Anterior cingulate cortex (tissue), 58 donors: Measurements from ENCODE around the gene FAF2.

Source experiments
- DNase-seq, 58 donors: peaks; one replicate each; lab custom pipeline; 2025; lab: John Stamatoyannopoulos, UW

FAF2 gene

DNA sequence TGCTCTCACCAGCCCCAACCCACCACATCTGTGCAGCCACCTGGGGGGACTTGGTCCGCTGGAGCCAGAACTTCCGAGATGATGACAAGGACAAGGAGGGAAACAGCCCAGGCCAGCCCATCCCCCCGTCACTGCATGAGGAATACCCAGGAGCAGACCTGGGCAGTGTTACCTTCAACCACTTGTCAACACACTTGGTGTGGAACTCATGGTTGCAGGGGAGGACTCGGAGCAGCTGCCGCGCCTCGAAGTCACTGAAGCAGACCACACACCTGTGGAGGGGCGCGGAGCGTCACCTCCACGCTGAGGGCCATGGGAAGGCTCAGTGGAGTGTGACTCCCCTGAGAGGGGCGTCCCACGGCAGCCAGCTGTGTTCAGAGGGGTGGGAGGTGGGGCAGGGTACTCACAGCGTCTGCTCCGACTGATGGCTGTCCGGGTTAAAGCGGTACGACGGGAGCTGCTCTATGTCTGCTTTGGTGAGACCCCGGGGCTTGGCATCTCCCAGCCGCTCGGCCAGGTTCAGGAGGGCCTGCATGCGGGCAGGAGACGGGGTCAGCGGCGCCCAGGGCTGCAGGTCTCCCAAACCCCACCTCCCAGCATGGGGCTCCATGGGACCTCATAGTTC lies 81.0 kb downstream of the FAF2 start:
- DNase-seq: no peak

DNA sequence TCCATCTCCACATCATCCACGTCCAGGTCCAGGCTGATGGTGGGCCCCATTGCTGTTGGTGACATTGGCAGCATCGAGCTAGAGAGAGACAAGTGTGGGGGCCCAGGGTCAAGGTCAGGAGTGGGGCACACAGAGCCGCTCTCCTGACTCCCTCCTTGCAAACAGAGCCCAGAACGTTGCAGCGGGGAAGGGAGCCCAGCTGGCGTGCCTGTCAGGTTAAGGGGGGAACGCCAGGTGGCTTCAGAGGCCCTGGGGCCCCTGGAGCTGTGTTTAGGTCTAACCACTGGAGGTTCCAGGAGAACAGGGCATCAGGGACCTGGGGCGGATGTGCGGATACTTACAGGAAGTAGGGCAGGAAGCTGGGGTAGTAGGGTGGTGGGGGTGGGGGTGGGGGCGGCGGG lies 81.6 kb downstream of the FAF2 start:
- no peak for DNase-seq

DNA sequence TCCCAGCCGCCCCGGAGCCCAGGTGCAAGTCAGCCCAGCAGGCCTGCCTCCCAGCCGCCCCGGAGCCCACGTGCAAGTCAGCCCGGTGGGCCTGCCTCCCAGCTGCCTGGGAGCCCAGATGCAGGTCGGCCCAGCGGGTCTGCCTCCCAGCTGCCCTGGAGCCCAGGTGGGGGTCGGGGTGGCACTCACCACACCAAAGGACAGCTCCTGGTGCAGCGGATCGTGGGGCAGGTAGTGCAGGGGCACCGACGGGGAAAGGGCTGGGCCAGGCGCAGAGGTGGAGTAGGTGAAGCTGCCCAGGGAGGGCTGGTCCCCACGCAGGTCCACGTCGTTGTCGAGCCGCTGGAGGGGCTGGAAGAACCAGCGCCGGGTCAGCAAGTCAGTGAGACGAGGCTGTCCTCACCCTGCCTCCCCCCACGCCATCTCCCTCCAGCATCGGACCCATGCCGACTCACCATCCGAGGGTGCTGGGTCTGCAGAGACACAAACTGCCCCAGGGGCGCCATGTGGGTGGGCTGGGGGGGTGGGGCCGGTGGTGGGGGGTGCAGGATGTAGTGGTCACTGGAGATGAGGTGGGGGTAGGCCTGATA lies 82.3 kb downstream of the FAF2 start:
- no peak for DNase-seq

DNA sequence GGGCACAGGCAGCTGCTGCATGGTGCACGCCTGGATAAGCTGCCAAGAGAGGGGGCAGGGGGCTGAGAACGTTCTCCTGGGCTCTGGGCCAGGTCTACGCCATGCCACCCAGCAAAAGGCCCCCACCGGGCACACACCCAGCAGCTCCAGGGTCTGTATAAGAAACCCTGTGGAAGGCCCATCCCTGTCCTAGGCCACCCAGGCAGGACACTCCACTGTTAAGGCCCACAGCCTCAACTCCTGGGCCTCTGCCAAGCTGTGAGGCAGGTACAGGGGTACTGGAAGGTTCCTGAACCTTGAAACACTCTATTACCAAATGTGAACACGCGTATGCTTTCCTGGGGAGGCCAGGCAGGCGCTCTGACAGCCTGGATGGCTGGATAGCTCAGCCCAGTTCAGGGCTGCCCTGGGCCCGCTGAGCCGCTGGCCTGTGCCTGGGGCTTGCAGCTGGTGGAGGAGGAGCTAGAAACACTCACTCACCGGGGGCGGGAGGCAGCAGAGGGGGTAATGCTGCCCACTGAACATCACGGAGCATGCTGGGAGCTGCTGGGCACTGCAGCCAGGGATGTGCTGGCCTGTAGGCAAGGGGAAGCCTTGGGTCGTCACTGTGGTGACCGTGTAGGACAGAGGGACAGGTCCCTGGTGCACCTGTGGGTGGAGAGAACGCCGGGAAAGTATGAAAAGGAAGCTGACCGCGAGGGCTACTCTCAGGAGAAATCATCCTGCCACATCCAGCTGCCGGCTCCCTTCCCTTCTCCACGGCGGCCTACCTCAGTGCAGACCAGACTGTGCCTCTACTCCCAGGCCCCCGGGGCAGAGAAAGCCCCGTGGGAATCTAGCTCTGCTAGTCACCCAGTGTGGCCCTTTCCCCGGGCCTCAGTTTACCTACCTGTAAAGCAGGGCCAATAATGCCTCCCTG lies 83.1 kb downstream of the FAF2 start:
- peak in 56 of 58 donors; percentile 18 to 91 (median 75) for DNase-seq

DNA sequence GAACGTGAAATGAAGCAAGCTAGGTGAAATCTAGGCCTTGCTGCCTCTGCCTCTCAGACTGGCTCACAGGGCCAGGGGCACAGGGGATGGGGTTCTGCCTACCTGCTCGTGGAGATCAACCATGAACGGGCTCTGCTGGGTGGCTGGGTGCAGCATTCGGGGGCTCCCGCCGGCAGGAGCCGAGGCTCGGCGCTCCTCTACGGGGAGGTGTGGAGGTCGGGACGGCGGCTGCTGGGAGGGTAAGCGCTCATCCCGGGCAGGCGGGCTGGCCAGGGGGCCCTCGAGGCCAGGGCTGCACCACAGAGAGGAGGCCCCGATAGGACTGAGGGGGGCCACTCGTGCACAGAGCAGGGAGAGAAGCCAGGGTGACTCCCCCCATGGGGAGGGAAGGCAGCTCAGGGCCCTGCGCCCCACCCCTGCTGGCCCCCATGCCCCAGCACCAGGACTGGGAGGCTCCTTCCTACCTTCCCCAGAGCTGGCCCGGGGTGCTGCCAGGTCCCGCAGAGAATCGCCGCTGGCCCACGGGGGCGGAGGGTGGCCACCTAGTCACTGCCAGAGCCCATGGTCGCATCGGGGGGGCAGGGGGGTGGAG lies 83.8 kb downstream of the FAF2 start:
- no peak for DNase-seq

DNA sequence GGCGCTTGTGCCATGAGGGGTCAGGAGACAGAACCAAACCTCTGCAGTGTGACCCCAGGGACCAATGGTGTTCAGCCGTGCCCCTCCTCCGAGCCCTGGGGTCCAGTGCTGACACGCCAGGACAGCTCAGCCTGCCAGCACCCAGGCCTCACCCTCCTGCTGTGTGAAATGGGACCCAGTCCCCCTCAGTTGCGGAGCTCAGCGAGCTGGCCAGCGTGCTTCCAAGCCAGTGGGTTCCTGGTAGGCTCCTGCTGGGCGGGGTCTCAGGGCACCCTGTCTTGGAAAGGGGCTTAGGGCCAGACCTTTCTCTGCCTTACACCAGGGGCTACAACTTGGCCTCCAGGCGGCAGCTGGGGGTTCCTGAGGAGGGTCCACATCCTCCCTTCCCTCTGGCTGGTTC lies 84.6 kb downstream of the FAF2 start:
- no peak for DNase-seq

DNA sequence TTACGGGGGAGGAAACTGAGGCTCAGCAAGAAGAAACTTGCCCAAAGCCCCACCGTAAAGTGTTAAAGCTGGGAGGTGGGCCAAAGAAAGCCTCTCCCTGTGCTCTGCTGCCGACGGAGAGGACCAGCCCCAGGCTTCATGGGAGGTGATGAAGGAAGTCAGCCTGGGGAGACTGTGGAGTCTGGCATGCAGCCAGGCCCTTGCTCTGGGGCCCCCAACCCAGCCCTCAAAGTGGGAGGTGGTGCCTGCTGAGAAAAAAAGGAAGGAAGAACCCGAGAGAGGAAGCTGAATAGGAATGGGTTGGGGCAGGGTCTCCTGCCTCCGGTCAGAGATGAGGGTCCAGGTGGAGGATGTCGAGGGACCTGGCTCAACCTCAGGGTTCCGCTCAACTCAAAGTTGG lies 85.2 kb downstream of the FAF2 start:
- DNase-seq: peak in 11 of 58 donors; percentile 6 to 35 (median 24)

DNA sequence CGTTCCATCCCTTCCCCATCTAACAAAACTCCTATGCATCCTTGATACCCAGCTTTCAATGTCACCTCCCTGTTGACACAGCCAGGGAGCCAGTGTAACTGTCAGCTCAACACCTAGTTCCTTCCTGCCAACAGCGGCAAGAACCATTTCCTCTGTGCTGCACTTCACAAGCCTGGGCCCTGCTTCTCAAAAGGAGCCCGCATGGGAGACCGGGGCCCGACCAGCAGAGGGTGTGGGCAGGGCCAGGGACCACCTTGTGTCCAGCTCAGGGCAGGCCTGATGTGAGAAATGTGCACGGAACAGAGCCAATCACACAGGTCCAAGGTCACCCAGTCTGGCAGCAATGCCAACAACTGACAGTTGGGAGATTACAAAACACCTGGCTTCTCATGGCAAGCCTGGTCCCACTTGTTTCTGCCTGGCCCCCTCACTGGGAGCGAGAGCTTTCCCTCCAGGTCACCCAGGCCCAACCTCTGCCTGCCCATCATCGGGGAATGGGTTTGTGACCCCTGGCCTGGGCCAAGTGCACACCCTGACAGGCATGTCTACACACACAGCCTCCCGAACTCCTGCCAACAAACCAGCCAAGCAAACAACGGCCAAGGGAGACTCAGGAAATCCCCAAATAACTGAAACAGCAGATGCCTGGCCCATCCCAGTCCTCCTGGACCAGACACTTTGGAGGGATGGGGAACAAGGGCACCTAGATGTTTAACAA lies 85.9 kb downstream of the FAF2 start:
- peak in 1 of 58 donors; percentile 34 for DNase-seq

DNA sequence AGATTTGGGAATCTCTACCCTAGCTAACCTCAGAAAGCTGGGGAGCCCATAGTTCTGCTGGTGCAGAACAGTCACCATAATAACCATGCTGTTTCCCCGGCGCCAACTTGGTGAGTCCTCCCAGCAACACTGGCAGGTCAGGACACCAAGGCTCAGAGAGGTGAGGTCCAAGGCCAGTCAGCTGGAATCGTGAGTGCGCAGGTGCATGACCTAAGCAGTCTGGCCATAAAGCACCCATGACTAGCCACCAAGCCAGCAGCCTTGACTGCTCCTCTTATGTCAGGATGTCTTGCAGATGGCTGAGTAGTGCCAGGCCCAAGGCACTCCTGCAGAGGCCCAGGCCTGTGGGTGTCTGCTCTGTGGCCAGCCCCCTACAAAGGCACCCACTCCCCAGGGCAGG lies 86.5 kb downstream of the FAF2 start:
- DNase-seq: no peak

DNA sequence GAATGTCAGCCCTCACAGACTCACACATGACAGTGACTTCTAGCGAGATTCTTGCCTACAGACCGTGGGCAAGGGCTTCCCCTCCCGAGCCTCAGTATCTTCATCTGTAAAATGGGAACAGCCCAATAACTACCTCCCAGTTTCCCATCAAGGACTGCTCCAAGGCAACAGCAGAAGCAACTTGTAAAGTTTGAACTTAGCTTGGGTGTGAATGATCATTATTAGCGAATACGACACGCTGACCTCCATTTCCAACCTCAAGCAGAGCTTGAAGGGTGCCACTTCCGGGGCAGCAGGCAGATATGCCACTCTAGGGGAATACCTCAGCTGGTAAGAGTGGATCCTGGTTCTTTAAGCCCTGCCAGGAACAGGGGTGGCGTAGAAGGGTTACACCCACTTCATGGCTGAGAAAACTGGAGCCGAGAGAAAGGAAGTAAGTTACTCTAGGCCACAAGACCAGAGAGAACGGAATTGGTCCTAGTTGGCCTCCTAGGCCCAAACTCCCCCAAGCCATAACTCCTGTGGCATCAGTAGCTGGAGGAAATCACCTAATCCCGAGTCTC lies 87.0 kb downstream of the FAF2 start:
- peak in 1 of 58 donors; percentile 10 for DNase-seq

- DNase-seq: no peak
These were observed 87.5 kb downstream of the FAF2 start for GRCh38 chr5:176535664-176536131.

DNA sequence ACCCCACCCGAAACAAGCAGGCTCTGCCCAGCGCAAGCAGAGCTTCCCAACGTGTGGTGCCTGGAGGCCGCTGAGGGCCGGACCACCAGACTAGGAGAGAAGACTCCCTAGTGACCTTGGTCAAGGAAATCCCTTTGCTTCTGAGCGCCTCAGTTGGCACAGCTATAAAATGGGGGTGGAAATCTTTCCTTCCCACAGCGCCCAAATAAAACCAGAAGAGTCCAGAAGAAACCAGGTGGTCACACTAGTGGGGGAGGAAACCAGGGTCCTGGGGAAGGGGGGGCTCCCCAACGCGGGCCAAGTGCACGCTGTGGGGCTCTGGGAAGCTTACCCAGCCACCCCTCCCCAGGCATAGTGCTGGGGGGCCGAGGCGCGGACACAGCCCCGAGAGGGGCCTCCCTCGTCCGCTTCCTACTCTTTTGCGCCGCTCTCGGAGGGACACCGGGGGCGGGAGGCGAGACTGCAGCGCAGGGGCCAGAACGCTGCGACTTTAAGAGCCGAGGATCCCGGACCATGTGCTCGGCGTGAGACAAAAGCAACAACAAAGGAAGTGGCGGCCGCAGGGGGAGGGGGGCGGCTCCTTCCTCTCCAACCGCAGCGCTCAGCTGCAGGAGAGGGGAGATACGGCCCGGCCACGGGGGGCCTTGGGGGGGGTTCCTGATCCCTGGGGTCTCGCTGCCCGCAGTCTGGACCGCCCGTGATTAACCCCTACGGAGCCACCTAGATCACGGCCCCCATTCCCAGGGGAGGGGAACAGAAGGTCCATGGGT lies 88.1 kb downstream of the FAF2 start:
- DNase-seq: peak in 56 of 58 donors; percentile 12 to 87 (median 72)

DNA sequence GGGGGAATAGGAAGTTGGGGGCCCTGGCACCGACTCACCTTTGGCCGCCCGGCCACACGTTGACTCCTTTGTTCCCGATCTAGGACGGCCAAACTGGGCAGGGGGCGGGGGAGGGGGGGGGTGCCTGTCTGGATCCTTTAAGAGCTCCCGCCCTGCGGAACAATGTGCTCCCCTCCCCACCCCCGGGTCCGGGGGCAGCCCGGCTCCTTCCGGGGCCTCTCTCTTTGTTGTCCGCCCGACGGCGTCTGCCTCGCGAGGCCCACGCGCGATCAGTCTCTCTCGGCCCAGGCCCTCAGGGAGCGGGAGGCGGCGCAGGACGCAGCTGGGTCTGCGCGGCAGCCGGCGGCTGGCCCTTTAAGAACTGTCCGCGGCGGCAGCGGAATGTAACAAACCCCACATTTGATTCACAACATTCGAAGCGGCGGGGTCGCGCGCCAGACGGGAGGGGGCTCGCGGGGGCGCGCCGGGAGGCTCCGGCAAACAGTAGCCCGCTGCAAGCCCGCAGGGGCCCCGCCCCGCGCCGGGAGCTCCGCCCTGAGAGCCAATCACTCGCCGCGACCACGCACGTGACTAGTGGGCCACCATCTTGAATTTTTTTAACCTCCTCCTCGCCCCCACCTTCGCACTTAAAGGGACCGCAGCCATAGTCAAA lies 88.8 kb downstream of the FAF2 start, which contains the start of gene RNF44:
TSS of gene RNF44 (minus strand) at position 501 of the 652 bp plus-strand sequence. CDS start 4,930 bp downstream, outside the sequence.
- peak; percentile 79 to 99 (median 98) for DNase-seq

DNA sequence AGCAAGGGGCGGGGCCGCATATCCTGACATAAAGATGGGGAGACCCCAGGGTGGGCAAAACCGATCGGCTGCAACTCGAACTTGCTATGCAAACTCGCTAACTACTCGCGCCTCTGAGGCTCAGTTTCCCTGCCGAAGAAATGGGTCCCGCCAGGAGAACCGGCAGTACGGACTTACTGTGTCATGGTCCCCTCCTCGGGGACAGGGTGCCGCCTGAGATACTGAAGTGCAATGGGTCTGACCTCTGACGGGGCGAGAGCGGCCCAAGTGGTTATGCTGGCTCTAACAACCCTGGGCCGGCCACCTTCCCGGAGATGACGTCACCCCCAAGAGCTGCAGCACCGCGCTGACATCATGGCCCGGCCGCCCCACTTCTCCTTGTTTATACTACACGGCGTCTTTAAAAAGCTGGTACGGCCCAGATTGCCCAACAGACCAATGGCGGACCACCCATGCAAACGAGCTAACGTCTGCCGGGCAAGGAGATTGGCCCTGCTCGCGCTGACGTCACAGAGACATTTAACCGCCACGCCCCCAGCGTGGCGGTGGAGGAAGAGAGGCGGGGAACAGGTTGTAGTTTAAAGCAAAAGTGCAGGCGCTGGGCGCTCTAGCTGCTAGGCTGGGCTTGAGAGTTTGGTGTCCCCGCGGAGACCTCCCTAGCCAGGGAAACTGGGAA lies 89.5 kb downstream of the FAF2 start:
- DNase-seq: peak; percentile 76 to 100 (median 98)

DNA sequence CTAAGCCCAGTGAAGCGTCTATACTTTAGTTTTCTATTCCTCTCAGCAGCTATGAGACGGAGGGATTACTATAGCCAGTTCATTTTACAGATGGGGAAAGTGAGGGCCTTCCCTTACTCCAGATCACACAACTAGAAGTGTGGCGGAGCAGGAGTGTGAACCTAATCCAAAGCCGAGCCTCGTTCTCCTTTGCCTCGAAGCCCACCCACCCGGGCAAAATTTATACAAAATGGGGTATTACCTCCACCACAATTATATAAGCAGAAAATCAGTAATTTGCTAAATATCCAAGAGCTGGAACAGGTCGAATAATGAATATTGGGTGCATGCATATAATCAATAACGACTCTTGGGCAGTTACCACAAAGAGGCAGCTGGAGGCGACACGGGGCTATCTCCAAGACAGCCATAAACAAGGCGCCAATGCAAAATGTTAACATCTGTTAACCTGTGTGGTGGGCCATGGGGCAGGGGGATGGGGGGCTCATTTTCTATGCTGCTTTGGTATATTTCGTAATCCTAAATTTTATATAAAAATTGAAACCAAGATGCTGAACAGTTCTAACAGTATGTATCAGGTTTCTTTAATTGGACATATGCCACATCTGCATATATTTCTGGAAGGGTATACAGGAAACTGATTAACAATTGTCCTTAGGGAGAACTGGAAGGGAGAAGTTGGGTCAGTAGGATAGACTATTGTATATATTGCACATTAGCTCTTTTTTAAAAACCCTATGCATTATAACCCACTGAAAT lies 90.2 kb downstream of the FAF2 start:
- DNase-seq: no peak

DNA sequence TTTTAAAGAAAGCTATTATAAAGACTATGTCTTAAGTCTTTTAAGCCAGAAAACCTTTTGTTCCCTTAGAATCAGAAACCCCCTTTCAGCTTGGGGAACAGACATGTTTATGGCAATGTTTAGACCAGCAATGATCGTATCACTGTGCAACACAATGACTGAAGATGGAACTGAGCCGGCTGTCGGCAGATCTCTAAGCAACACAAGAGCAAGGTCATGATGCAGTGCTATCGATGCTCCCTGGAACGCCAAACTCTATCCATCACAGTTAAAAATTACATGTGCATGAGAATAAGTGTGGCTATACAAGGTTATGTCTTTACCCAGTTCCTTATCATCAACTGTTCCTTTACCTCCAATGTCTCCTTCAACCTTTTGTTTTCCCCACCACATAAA lies 90.8 kb downstream of the FAF2 start:
- no peak for DNase-seq

GRCh38 chr5:176540476-176540899 lies 92.3 kb downstream of the FAF2 start:
- no peak for DNase-seq
